ENCODE data around the gene GFI1. TPM values are rescaled to one million over a fixed set of nuclear protein-coding genes. Genes with fewer than 3 reads are reported as not detected.

Gene GFI1
- total RNA-seq, 1 experiment from 2014 or later: 0.84 TPM

DNA sequence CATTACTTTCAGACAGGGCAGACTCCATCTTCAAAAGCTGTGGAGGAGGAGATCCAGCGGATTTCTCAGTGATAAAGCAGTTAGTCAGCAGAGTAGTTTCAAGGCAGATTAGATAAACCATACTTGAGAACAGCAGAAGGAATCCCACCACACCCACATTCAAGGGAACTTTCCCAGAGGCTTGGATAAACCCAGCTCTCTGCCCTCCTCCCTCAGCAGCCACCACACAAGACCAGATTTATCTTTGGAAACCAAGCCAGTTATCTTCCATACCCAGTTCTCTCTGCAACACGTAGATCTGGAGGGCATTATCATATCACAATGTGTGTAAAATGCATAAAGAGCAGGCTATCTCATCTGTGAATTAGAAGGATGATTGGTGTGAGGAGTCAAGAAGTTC is 40.2 kb downstream of the GFI1 start:
- DNase-seq: no peak
- no peaks in the 10 kb centered on the region for H3F3A ChIP-seq (ENCODE audit: low read length, unreplicated experiment)
- H3K27ac ChIP-seq (ENCODE audit: low read length): no peak overlapping the region
- intact Hi-C loops (cut with micrococcal nuclease): no loop called here
- no peak for ATAC-seq
- no peaks in the 10 kb centered on the region for H4K20me1 ChIP-seq (ENCODE audit: low read length)
- no peaks in the 10 kb centered on the region for H3K36me3 ChIP-seq (ENCODE audit: low read depth, low read length)
- H3K4me3 ChIP-seq (ENCODE audit: low read length): no peak overlapping the region
- H2AFZ ChIP-seq (ENCODE audit: low read length): no peak overlapping the region
- H3K9me3 ChIP-seq (ENCODE audit: low read length): no peaks in the 10 kb centered on the region
- no peak overlapping the region for H3K9ac ChIP-seq (ENCODE audit: low read length)
- H3K9me2 ChIP-seq (replicated peaks; ENCODE audit: low read length): no peaks in the 10 kb centered on the region
- no TSS peak for BruUV-seq (replicated peaks)
- no peaks in the 10 kb centered on the region for H3K27me3 ChIP-seq (ENCODE audit: low read length)
- no peaks in the 10 kb centered on the region for H3K79me2 ChIP-seq (ENCODE audit: low read length)
- H3K4me2 ChIP-seq (ENCODE audit: low read length): no peak overlapping the region
- no peak for TF ChIP-seq EZH2 (IDR thresholded peaks at IDR 0.05; ENCODE audit: low read length, unreplicated experiment)
- POLR2A ChIA-PET (ENCODE audit: unreplicated experiment): no interaction called here
- CTCF ChIA-PET: no interaction called here
- H3K4me1 ChIP-seq (ENCODE audit: insufficient read depth, low read length): 0 out of 2 replicates have a peak, but pooled peaks cover 7% of the 10 kb centered on the region

DNA sequence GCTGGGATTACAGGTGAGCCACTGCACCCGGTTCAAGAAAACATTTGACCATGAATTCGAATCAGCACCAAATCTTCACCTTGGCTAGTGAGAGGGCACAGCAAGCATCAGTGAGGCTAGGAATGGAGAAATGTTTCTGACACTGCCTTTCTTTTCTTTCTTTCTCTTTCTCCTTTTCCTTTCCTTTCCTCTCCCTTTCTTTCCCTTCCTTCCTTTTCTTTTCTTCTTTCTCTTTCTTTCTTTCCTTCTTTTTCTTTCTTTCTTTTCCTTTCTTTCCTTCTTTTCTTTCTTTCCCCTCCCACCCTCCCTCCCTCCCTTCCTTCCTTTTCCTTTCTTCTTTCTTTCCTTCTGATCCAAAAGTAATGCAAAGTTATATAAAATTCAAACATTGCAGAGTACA is 40.9 kb downstream of the GFI1 start:
- BruUV-seq (replicated peaks): no TSS peak
- POLR2A ChIA-PET (ENCODE audit: unreplicated experiment): no interaction called here

DNA sequence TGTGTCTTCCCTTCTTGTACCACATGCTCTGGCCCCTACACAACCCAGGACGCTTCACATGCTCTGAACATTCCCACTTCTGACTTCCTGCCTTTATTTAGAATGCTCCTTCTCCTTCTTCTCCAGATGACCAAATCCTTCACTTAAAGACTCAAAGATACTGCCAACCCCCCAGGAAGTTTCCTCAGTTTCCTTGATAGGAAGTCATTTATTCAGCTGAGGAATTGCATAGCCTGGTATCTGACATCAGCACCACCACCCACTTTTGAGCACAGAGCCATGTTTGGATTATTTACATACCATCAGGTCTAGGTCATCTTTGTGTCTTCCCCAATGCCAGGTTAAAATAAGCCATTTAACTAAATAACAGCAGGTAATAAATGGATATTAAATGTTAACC is 42.4 kb downstream of the GFI1 start:
- intact Hi-C loops (cut with micrococcal nuclease): no loop called here
- TF ChIP-seq, protein P1, sequence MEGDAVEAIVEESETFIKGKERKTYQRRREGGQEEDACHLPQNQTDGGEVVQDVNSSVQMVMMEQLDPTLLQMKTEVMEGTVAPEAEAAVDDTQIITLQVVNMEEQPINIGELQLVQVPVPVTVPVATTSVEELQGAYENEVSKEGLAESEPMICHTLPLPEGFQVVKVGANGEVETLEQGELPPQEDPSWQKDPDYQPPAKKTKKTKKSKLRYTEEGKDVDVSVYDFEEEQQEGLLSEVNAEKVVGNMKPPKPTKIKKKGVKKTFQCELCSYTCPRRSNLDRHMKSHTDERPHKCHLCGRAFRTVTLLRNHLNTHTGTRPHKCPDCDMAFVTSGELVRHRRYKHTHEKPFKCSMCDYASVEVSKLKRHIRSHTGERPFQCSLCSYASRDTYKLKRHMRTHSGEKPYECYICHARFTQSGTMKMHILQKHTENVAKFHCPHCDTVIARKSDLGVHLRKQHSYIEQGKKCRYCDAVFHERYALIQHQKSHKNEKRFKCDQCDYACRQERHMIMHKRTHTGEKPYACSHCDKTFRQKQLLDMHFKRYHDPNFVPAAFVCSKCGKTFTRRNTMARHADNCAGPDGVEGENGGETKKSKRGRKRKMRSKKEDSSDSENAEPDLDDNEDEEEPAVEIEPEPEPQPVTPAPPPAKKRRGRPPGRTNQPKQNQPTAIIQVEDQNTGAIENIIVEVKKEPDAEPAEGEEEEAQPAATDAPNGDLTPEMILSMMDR (conservative IDR thresholded peaks at IDR 0.05; ENCODE audit: low read depth, low read length): no peak
- TF ChIP-seq EZH2 (IDR thresholded peaks at IDR 0.05; ENCODE audit: low read length, unreplicated experiment): no peak
- no peak for TF ChIP-seq EZH2phosphoT487 (IDR thresholded peaks at IDR 0.05; ENCODE audit: borderline replicate concordance, low read length)
- peak; percentile 17 for DNase-seq
- Histone ChIP-seq H3K79me2 (ENCODE audit: low read length) (no peaks in the 10 kb centered on the region), H4K20me1 (ENCODE audit: low read length) (no peaks in the 10 kb centered on the region), H3K9ac (ENCODE audit: low read length) (no peak overlapping the region), H3K4me1 (ENCODE audit: insufficient read depth, low read length) (0 out of 2 replicates have a peak, but pooled peaks cover 7% of the 10 kb centered on the region), H3K27me3 (ENCODE audit: low read length) (no peaks in the 10 kb centered on the region), H2AFZ (ENCODE audit: low read length) (no peak overlapping the region), H3K9me3 (ENCODE audit: low read length) (no peaks in the 10 kb centered on the region), H3K4me2 (ENCODE audit: low read length) (no peak overlapping the region), H3F3A (ENCODE audit: low read length, unreplicated experiment) (no peaks in the 10 kb centered on the region), H3K9me2 (replicated peaks; ENCODE audit: low read length) (no peaks in the 10 kb centered on the region), H3K4me3 (ENCODE audit: low read length) (no peak overlapping the region), H3K36me3 (ENCODE audit: low read depth, low read length) (no peaks in the 10 kb centered on the region), H3K27ac (ENCODE audit: low read length) (no peak overlapping the region)
- ChIA-PET POLR2A (ENCODE audit: unreplicated experiment) (no interaction called here), CTCF (no interaction called here)
- no TSS peak for BruUV-seq (replicated peaks)
- no peak for ATAC-seq

More for the DNA sequence above, 40.9 kb downstream of the GFI1 start:
- Histone ChIP-seq H3K4me3 (ENCODE audit: low read length) (no peak overlapping the region), H3K36me3 (ENCODE audit: low read depth, low read length) (no peaks in the 10 kb centered on the region), H3K9ac (ENCODE audit: low read length) (no peak overlapping the region), H2AFZ (ENCODE audit: low read length) (no peak overlapping the region), H4K20me1 (ENCODE audit: low read length) (no peaks in the 10 kb centered on the region), H3K4me1 (ENCODE audit: insufficient read depth, low read length) (0 out of 2 replicates have a peak, but pooled peaks cover 7% of the 10 kb centered on the region), H3K9me3 (ENCODE audit: low read length) (no peaks in the 10 kb centered on the region), H3K4me2 (ENCODE audit: low read length) (no peak overlapping the region), H3F3A (ENCODE audit: low read length, unreplicated experiment) (no peaks in the 10 kb centered on the region), H3K9me2 (replicated peaks; ENCODE audit: low read length) (no peaks in the 10 kb centered on the region), H3K79me2 (ENCODE audit: low read length) (no peaks in the 10 kb centered on the region), H3K27me3 (ENCODE audit: low read length) (no peaks in the 10 kb centered on the region), H3K27ac (ENCODE audit: low read length) (no peak overlapping the region)
- CTCF ChIA-PET: no interaction called here
- intact Hi-C loops (cut with micrococcal nuclease): no loop called here
- no peak for DNase-seq
- TF ChIP-seq, protein P1 (conservative IDR thresholded peaks at IDR 0.05; ENCODE audit: low read depth, low read length): no peak
- TF ChIP-seq EZH2 (IDR thresholded peaks at IDR 0.05; ENCODE audit: low read length, unreplicated experiment) (no peak), EZH2phosphoT487 (IDR thresholded peaks at IDR 0.05; ENCODE audit: borderline replicate concordance, low read length) (no peak)
- no peak for ATAC-seq
